Glutamatergic neuron (in vitro differentiated cells): ENCODE measurements around the gene HMGN4. TPM values are rescaled to one million over a fixed set of nuclear protein-coding genes. Genes with fewer than 3 reads are reported as not detected.

Experiments
- DNase-seq: peaks from one replicate; pipeline ENCODE4 v3.0.0; 2022
- H3K27ac Mint-ChIP-seq: one replicate; pipeline ENCODE4 v1.8.0; 2020; ENCODE audit warnings: mild to moderate bottlenecking, mixed read lengths, inconsistent platforms; ENCODE audit not compliant: unreplicated experiment
- H3K27me3 Mint-ChIP-seq: one replicate; pipeline ENCODE4 v1.8.0; 2020; ENCODE audit warnings: mild to moderate bottlenecking, moderate library complexity, mixed read lengths, inconsistent platforms; ENCODE audit not compliant: unreplicated experiment
- H3K36me3 Mint-ChIP-seq: one replicate; pipeline ENCODE4 v1.8.0; 2020; ENCODE audit warnings: mild to moderate bottlenecking, mixed read lengths, inconsistent platforms; ENCODE audit not compliant: unreplicated experiment
- H3K4me1 Mint-ChIP-seq: one replicate; pipeline ENCODE4 v1.8.0; 2020; ENCODE audit warnings: mild to moderate bottlenecking, low read depth, mixed read lengths, inconsistent platforms; ENCODE audit not compliant: unreplicated experiment
- H3K4me3 Mint-ChIP-seq: one replicate; pipeline ENCODE4 v1.8.0; 2020; ENCODE audit warnings: mild to moderate bottlenecking, mixed read lengths, inconsistent platforms; ENCODE audit not compliant: unreplicated experiment
- H3K9me3 Mint-ChIP-seq: one replicate; pipeline ENCODE4 v1.8.0; 2020; ENCODE audit warnings: mild to moderate bottlenecking, moderate library complexity, mixed read lengths, inconsistent platforms; ENCODE audit not compliant: unreplicated experiment
- CTCF ChIP-seq: fragments of 200-600 bp; sonication (generic); IDR thresholded peaks from one replicate; pipeline ENCODE4 v1.5.0; 2021; ENCODE audit not compliant: partially characterized antibody, unreplicated experiment
- total RNA-seq: library from RNA; stranded (reverse); fragmentation: NEBNext Ultra II Directional; extraction: Animal tissue kit (Norgen Biotek cat#: 25700); gene quantifications from one replicate; pipeline ENCODE4 v1.2.1, GENCODE V29; 2021; ENCODE audit not compliant: unreplicated experiment

HMGN4 gene
- total RNA-seq, 1 donor from 2014 or later: 56.9 TPM

GRCh38 chr6:26524722-26525370, 13.3 kb upstream of the HMGN4 start:
- peaks cover 13% of the 10 kb centered on the region for H3K27me3 Mint-ChIP-seq
- H3K4me1 Mint-ChIP-seq: peaks cover 10% of the 10 kb centered on the region
- no peak overlapping the region for H3K27ac Mint-ChIP-seq
- DNase-seq: no peak
- TF ChIP-seq CTCF: no peak
- no peak overlapping the region for H3K4me3 Mint-ChIP-seq
- H3K36me3 Mint-ChIP-seq: no peaks in the 10 kb centered on the region
- H3K9me3 Mint-ChIP-seq: peaks cover 17% of the 10 kb centered on the region

- Mint-ChIP-seq H3K27me3 (peaks cover 16% of the 10 kb centered on the region), H3K4me3 (no peak overlapping the region), H3K9me3 (peaks cover 13% of the 10 kb centered on the region), H3K36me3 (no peaks in the 10 kb centered on the region), H3K27ac (no peak overlapping the region), H3K4me1 (peaks cover 10% of the 10 kb centered on the region)
- TF ChIP-seq CTCF: no peak
- DNase-seq: no peak
Measured at GRCh38 chr6:26525838-26526237, 12.3 kb upstream of the HMGN4 start.

- Mint-ChIP-seq H3K4me3 (no peak overlapping the region), H3K36me3 (no peaks in the 10 kb centered on the region), H3K9me3 (peaks cover 7% of the 10 kb centered on the region), H3K27me3 (peaks cover 9% of the 10 kb centered on the region), H3K4me1 (peaks cover 10% of the 10 kb centered on the region), H3K27ac (no peak overlapping the region)
- no peak for DNase-seq
- no peak for TF ChIP-seq CTCF
Measured at GRCh38 chr6:26526928-26527327, 11.2 kb upstream of the HMGN4 start.

- Mint-ChIP-seq H3K4me1 (peaks cover 6% of the 10 kb centered on the region), H3K36me3 (no peaks in the 10 kb centered on the region), H3K27me3 (peaks cover 11% of the 10 kb centered on the region), H3K9me3 (peaks cover 10% of the 10 kb centered on the region), H3K27ac (no peak overlapping the region), H3K4me3 (no peak overlapping the region)
- DNase-seq: no peak
- no peak for TF ChIP-seq CTCF
Measured at GRCh38 chr6:26530203-26530602, 8.0 kb upstream of the HMGN4 start.

GRCh38 chr6:26531897-26532296, 6.3 kb upstream of the HMGN4 start:
- H3K4me1 Mint-ChIP-seq: peaks cover 14% of the 10 kb centered on the region
- TF ChIP-seq CTCF: no peak
- no peak overlapping the region for H3K27ac Mint-ChIP-seq
- DNase-seq: no peak
- H3K27me3 Mint-ChIP-seq: peaks cover 11% of the 10 kb centered on the region
- H3K36me3 Mint-ChIP-seq: no peaks in the 10 kb centered on the region
- H3K4me3 Mint-ChIP-seq: no peak overlapping the region
- H3K9me3 Mint-ChIP-seq: peaks cover 11% of the 10 kb centered on the region
